Fibroblast of mammary gland (primary cell): ENCODE data around the gene ARHGAP30.

Source experiments
- DNase-seq: peaks from one replicate; pipeline ENCODE4 v3.0.0-alpha.2; 2010; ENCODE audit warnings: low read depth
- H3K4me3 ChIP-seq: 2 replicates; pipeline ENCODE4 v1.5.1; 2011; ENCODE audit warnings: low read depth, mild to moderate bottlenecking, low read length, moderate library complexity; ENCODE audit not compliant: control insufficient read depth
- CTCF ChIP-seq: conservative IDR thresholded peaks from 2 replicates; pipeline ENCODE4 v1.5.1; 2011; ENCODE audit warnings: low read depth, low read length, inconsistent platforms; ENCODE audit not compliant: control insufficient read depth, insufficient read depth

Gene ARHGAP30

GRCh38 chr1:161008869-161009510, 60.7 kb downstream of the ARHGAP30 start:
- no peak overlapping the region for H3K4me3 ChIP-seq
- no peak for DNase-seq
- no peak for TF ChIP-seq CTCF

- no peak for TF ChIP-seq CTCF
- no peak overlapping the region for H3K4me3 ChIP-seq
- no peak for DNase-seq
These were observed 62.3 kb downstream of the ARHGAP30 start for GRCh38 chr1:161007369-161007768.

- no peak for TF ChIP-seq CTCF
- no peak for DNase-seq
- no peak overlapping the region for H3K4me3 ChIP-seq
These were observed 63.1 kb downstream of the ARHGAP30 start for GRCh38 chr1:161006563-161006962.

- DNase-seq, result no peak
- H3K4me3 ChIP-seq, result no peak overlapping the region
- no peak for TF ChIP-seq CTCF
These were observed 68.2 kb downstream of the ARHGAP30 start for GRCh38 chr1:161001525-161001924.

GRCh38 chr1:161000736-161001480, 68.8 kb downstream of the ARHGAP30 start:
- DNase-seq, result no peak
- TF ChIP-seq CTCF, result no peak

GRCh38 chr1:160999376-160999775, 70.3 kb downstream of the ARHGAP30 start:
- TF ChIP-seq CTCF, result no peak
- no peak overlapping the region for H3K4me3 ChIP-seq
- DNase-seq, result no peak

More at GRCh38 chr1:161000736-161001480, 68.8 kb downstream of the ARHGAP30 start:
- H3K4me3 ChIP-seq, result no peak overlapping the region
